Stomach (tissue), 9 donors: ENCODE measurements around the gene POC1A. TPM values are rescaled to one million over a fixed set of nuclear protein-coding genes. Genes with fewer than 3 reads are reported as not detected.

Source experiments
- DNase-seq, 2 donors: peaks; one replicate each; pipeline versions ENCODE4 v3.0.0 to v3.0.0-alpha.2; 2013 to 2019
- H3K27ac ChIP-seq, 5 donors: fragments of 200-600 bp in 4 of 5; sonication (generic) in 4 of 5; one replicate each; pipeline ENCODE4 v1.5.1; 2013 to 2019; ENCODE audit warnings: mild to moderate bottlenecking in 1 of 5, moderate library complexity in 1 of 5
- H3K27me3 ChIP-seq, 3 donors: fragments of 200-600 bp; sonication (generic); one replicate each; pipeline ENCODE4 v1.5.1; 2017 to 2019; ENCODE audit warnings: mixed run types in 1 of 3
- H3K36me3 ChIP-seq, 4 donors: fragments of 200-600 bp; sonication (generic); 1 replicate in 3 of 4; 2 replicates in 1 of 4; pipeline ENCODE4 v1.5.1; 2016 to 2019
- H3K4me1 ChIP-seq, 4 donors: fragments of 200-600 bp; sonication (generic); one replicate each; pipeline ENCODE4 v1.5.1; 2016 to 2019
- H3K4me3 ChIP-seq, 4 donors: fragments of 200-600 bp; sonication (generic) in 3 of 4; one replicate each; pipeline ENCODE4 v1.5.1; 2016 to 2019; ENCODE audit warnings: mild to moderate bottlenecking in 1 of 4
- H3K9me3 ChIP-seq, 4 donors: fragments of 200-600 bp; sonication (generic); one replicate each; pipeline ENCODE4 v1.5.1; 2016 to 2019
- EP300 ChIP-seq: sonication (generic); formaldehyde crosslinking; IDR thresholded peaks from one replicate; pipeline ENCODE4 v1.6.1; 2017; ENCODE audit warnings: antibody characterized with exemption
- POLR2A ChIP-seq, 4 donors: fragments of 450-650 bp; IDR thresholded peaks; one replicate each; pipeline ENCODE4 v1.6.1; 2016; ENCODE audit warnings: antibody characterized with exemption in 4 of 4, control low read depth in 2 of 4, mild to moderate bottlenecking in 1 of 4, moderate library complexity in 1 of 4
- POLR2AphosphoS5 ChIP-seq, 3 donors: sonication (generic); formaldehyde crosslinking; IDR thresholded peaks; one replicate each; pipeline ENCODE4 v1.6.1; 2016; ENCODE audit warnings: antibody characterized with exemption in 3 of 3
- WGBS, 5 donors: extraction: QIAGEN DNeasy Blood & Tissue Kit in 3 of 5; methylation state at CpG; one replicate each; pipeline versions ENCODE4 v1.1.5 to v1.1.7; 2013 to 2018; 5-methylcytosine and 5-hydroxymethylcytosine counted together
- intact Hi-C: fragments of 100-400 bp; cut with DNase I; formaldehyde crosslinking; loops from one replicate; pipeline ENCODE4 v1.15.1; 2023; ENCODE audit warnings: low total_unique reads
- polyA plus RNA-seq, 3 donors: library from polyadenylated mRNA; stranded (reverse); fragments of 200-250 nt; gene quantifications; one replicate each; pipeline ENCODE4 v1.2.3, GENCODE V29; 2013
- total RNA-seq, 5 donors: library from RNA; depleted of rRNA; stranded (reverse); fragments of >200 nt; gene quantifications; one replicate each; pipeline versions ENCODE4 v1.1.0 to v1.2.3, GENCODE V29; 2014 to 2016
- TF ChIP-seq, protein P1 (sequence below), 7 experiments: fragments of 450-650 bp in 4 of 7; fragments of 200-600 bp in 3 of 7; sonication (generic) in 3 of 7; IDR thresholded peaks; one replicate each; pipeline ENCODE4 v1.5.1; 2016 to 2019; ENCODE audit warnings: antibody characterized with exemption in 7 of 7, control low read depth in 2 of 7, mild to moderate bottlenecking in 1 of 7
- donor health status: healthy with polysubstance abuse.
- donor health status: Bipolar disorder and iron deficiency.
- donor health status: healthy.

POC1A gene
- total and polyA plus RNA-seq, 8 donors = 1.8 to 23.2 (median 3.5) TPM; not detected in 1

DNA sequence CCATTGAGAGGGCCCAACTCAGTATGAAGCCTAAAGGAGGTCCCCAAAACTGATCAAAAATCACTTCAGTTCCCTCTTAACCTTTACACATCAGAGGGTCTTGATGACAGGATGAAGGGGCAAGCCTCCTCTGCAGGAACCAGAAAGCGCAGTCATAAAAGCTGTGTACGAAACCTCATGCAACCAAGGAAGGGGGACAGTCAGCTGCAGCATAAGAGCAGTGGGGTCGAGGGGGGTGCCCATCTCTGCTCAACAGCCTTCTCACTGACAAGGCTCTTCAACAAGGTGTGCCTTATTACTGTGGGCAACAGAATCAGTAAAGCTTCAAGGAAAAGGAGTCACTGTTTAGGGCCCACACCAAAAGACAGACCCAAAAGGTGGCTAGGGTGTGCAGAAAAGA lies 3.9 kb downstream of the POC1A start:
- TF ChIP-seq POLR2A (IDR thresholded peaks at IDR 0.05) = no peak
- no peak for TF ChIP-seq EP300
- TF ChIP-seq, protein P1, sequence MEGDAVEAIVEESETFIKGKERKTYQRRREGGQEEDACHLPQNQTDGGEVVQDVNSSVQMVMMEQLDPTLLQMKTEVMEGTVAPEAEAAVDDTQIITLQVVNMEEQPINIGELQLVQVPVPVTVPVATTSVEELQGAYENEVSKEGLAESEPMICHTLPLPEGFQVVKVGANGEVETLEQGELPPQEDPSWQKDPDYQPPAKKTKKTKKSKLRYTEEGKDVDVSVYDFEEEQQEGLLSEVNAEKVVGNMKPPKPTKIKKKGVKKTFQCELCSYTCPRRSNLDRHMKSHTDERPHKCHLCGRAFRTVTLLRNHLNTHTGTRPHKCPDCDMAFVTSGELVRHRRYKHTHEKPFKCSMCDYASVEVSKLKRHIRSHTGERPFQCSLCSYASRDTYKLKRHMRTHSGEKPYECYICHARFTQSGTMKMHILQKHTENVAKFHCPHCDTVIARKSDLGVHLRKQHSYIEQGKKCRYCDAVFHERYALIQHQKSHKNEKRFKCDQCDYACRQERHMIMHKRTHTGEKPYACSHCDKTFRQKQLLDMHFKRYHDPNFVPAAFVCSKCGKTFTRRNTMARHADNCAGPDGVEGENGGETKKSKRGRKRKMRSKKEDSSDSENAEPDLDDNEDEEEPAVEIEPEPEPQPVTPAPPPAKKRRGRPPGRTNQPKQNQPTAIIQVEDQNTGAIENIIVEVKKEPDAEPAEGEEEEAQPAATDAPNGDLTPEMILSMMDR (IDR thresholded peaks at IDR 0.05) = no peak
- TF ChIP-seq POLR2AphosphoS5 (IDR thresholded peaks at IDR 0.05) = no peak
- WGBS, 5 donors = 82 to 94% (median 92%) methylated on average over 3 of the region's 3 CpGs
- H3K36me3 ChIP-seq = peaks cover 0 to 39% (median 2%) of the 10 kb centered on the region in 4 donors
- H3K27me3 ChIP-seq = no peaks in the 10 kb centered on the region
- H3K4me1 ChIP-seq = peaks cover 12 to 18% (median 16%) of the 10 kb centered on the region in 4 donors
- intact Hi-C loops = no loop called here
- no peak for DNase-seq
- no peak overlapping the region for H3K27ac ChIP-seq
- H3K4me3 ChIP-seq = no peak overlapping the region
- H3K9me3 ChIP-seq = no peaks in the 10 kb centered on the region

DNA sequence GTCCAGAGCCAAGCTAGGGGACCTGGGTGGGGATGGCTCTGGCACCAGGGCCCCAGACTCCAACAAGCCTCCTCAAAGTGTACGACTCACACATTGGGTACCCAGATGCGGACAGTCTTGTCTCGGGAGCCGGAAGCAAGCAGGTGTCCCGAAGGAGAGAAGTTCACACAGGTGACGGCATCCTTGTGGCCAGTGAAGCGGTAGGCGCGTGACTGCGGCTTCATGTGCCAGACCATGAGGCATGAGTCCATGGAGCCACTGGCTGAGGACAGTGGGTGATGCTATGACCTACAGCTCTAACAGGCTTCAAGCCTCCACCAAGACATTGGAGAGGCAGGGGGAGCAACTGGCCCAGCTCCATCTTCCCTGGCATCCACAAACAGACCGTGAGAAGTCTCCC lies 4.5 kb downstream of the POC1A start:
- H3K9me3 ChIP-seq = no peaks in the 10 kb centered on the region
- H3K27ac ChIP-seq = no peak overlapping the region
- no peak overlapping the region for H3K4me3 ChIP-seq
- intact Hi-C loops = loop anchor here (10.0 kb wide), 1 partner anchor 205 kb away; the partner anchor contains the start of genes PARP3 and RRP9
- H3K4me1 ChIP-seq = peaks cover 8 to 12% (median 11%) of the 10 kb centered on the region in 4 donors
- TF ChIP-seq POLR2A (IDR thresholded peaks at IDR 0.05) = no peak
- TF ChIP-seq EP300 = no peak
- TF ChIP-seq, protein P1 (IDR thresholded peaks at IDR 0.05) = no peak
- TF ChIP-seq POLR2AphosphoS5 (IDR thresholded peaks at IDR 0.05) = no peak
- H3K36me3 ChIP-seq = peaks cover 0 to 41% (median 2%) of the 10 kb centered on the region in 4 donors
- DNase-seq = no peak
- 94 to 98% (median 96%) methylated on average over 10 to 11 of the region's 11 CpGs for WGBS, 5 donors
- no peaks in the 10 kb centered on the region for H3K27me3 ChIP-seq

DNA sequence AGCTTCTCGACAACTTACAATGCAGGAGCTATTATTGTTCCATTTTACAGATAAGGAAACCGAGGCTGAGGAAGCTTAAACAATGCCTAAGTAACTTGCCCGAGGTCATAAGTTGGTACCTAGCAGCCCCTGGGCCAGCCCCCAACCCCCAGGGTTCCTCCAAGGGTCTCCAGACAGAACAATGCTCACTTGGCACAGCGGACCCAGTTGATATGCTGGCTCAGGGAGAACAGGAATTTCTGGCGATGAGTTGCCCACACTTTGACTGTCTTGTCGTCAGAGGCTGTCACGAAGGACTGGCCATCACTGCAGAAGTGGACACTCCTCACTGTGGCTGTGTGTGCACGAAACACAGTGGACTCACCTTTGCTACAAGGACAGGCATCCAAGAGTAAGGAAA lies 5.2 kb downstream of the POC1A start:
- no peak overlapping the region for H3K27ac ChIP-seq
- TF ChIP-seq, protein P1 (IDR thresholded peaks at IDR 0.05) = no peak
- TF ChIP-seq POLR2AphosphoS5 (IDR thresholded peaks at IDR 0.05) (no peak), EP300 (no peak), POLR2A (IDR thresholded peaks at IDR 0.05) (no peak)
- WGBS, 5 donors = 94 to 97% (median 96%) methylated on average over 7 to 8 of the region's 8 CpGs
- H3K27me3 ChIP-seq = no peaks in the 10 kb centered on the region
- H3K9me3 ChIP-seq = no peaks in the 10 kb centered on the region
- peaks cover 0 to 41% (median 2%) of the 10 kb centered on the region in 4 donors for H3K36me3 ChIP-seq
- no peak for DNase-seq
- H3K4me3 ChIP-seq = no peak overlapping the region
- intact Hi-C loops = loop anchor here (10.0 kb wide), 1 partner anchor 204 kb away; the partner anchor contains the start of genes PARP3 and RRP9
- peaks cover 7 to 14% (median 11%) of the 10 kb centered on the region in 4 donors for H3K4me1 ChIP-seq

DNA sequence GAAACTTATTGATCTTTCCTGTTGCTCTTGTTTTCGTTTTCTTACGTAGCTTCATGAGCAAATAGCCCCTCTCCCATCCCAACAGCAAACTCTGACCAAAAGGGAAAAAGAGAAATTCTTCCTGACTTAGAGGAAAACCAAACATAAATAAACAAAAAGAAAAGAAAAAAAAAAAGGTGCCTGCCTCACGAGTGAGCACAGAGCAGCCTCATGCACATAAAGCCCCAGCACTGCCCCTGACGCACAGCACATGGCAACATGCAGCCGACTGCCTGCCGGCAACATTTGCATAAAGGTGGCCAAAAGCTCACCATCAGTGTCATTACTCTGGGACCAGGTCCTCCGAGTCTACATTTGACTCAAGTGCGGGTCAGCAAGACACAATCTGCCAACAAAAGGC lies 6.4 kb downstream of the POC1A start:
- WGBS, 5 donors = 85 to 93% (median 86%) methylated on average over 8 of the region's 8 CpGs
- Histone ChIP-seq H3K36me3 (peaks cover 0 to 42% (median 2%) of the 10 kb centered on the region in 4 donors), H3K27me3 (no peaks in the 10 kb centered on the region), H3K4me1 (peaks cover 0 to 5% (median 2%) of the 10 kb centered on the region in 4 donors), H3K4me3 (no peak overlapping the region), H3K27ac (no peak overlapping the region), H3K9me3 (no peaks in the 10 kb centered on the region)
- TF ChIP-seq POLR2AphosphoS5 (IDR thresholded peaks at IDR 0.05) (no peak), EP300 (no peak), POLR2A (IDR thresholded peaks at IDR 0.05) (no peak)
- TF ChIP-seq, protein P1 (IDR thresholded peaks at IDR 0.05) = no peak
- no peak for DNase-seq
- intact Hi-C loops = loop anchor here (10.0 kb wide), 1 partner anchor 203 kb away; the partner anchor contains the start of genes PARP3 and RRP9
